Ecto neural progenitor cell (in vitro differentiated cells): ENCODE data around the gene PC.
"Not testable (repeated sequence)": the region's sequence is repeated elsewhere in the genome, so short reads cannot be mapped to it uniquely, and the experiment has no call there.

Source experiments
- DNase-seq: peaks from one replicate; pipeline ENCODE4 v3.0.0-alpha.2; 2018; ENCODE audit warnings: low spot score

The PC gene

DNA sequence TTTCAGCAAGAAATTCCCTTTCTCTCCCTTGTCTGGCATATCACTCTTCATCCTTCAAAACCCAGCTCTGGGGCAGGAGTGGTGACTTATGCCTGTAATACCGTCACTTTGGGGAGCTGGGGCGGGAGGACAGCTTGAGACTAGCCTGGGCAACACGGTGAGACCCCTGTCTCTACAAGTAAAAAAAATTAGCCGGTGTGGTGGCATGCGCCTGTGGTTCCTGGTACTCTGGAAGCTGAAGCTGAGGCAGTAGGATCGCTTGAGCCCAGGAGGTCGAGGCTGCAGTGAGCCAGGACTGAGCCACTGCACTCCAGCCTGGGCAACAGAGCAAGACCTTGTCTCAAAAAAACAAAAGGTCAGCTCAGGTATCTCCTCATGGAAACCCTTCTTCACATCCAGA, 116.3 kb downstream of the PC start:
- DNase-seq: no peak

GRCh38 chr11:66840317-66841091, 117.7 kb downstream of the PC start:
- no peak for DNase-seq

- DNase-seq: no peak
Observed at GRCh38 chr11:66835768-66836405, 122.3 kb downstream of the PC start.

DNA sequence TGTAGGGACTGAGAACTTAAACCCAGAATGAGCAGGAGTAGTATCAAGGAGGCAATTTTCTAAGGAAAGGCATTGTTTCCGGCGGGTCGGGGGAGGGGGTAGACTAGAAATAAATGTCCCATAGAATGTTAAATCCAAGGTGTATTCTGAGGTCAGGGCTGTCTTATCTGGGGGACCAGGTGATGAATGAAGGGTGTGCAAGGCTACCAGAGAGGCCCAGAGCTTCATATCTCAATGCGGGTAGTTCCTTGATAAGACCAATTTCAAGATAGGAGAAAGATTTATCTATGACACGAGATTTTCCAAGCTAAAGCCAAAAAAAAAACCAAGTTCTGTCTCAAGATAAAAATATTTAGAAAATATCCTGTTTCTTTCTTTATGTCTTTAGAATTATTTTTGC, 123.2 kb downstream of the PC start:
- no peak for DNase-seq

GRCh38 chr11:66834539-66834845, 123.7 kb downstream of the PC start:
- no peak for DNase-seq

- not testable (repeated sequence) for DNase-seq
Observed at GRCh38 chr11:66824573-66824972, 133.6 kb downstream of the PC start.

- no peak for DNase-seq
Observed at GRCh38 chr11:66823700-66824099, 134.5 kb downstream of the PC start.

DNA sequence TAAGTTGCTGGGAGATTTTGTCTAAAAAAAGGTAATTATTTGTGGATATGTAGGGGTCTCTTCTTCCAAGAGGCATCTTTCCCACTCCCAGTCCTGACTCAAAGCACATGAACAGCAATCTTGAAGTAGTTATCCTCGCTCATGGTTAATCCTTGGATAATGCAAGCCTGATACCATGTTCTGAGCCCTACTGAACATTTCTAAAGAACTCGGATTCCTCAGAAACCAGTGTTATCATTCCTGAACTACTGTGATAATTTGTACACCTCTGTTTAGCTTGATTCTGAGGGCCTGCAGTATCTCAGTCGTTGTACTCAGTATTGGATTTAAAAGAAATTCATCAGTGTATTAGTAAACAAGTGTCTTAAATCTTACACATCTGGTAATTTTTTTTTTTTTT, 137.3 kb downstream of the PC start:
- DNase-seq: no peak

GRCh38 chr11:66820381-66820780, 137.8 kb downstream of the PC start:
- no peak for DNase-seq

- no peak for DNase-seq
Observed at GRCh38 chr11:66818231-66818955, 139.8 kb downstream of the PC start.

GRCh38 chr11:66815646-66816045, 142.5 kb downstream of the PC start:
- no peak for DNase-seq

- no peak for DNase-seq
Observed at GRCh38 chr11:66814678-66815077, 143.5 kb downstream of the PC start.

DNA sequence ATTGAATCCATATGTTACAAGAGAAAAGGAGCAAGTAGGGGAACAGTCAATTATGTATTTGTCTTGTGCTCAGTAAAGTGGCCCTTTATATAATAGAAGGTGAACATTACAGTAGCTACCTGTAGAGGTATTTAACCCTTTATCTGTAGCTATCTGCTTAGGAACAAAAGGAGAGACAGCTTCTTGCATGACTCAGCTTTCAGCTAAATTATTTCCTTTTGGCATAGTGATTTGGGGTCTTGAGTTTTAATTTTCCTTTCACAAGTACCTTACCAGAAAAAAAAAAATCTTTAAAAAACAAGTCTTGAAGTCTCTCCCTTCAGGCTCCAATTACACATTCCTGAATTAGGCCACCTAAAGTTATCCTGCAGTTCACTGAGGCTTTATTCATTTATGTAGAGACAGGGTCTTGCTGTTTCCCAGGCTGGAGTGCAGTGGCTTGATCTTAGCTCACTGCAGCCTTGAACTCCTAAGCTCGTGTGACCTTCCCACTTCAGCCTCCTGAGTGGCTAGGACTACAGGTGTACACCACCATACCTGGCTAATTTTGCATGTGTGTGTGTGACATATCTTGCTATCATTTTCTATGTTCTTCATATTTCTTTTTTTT, 147.5 kb downstream of the PC start:
- DNase-seq: no peak

DNA sequence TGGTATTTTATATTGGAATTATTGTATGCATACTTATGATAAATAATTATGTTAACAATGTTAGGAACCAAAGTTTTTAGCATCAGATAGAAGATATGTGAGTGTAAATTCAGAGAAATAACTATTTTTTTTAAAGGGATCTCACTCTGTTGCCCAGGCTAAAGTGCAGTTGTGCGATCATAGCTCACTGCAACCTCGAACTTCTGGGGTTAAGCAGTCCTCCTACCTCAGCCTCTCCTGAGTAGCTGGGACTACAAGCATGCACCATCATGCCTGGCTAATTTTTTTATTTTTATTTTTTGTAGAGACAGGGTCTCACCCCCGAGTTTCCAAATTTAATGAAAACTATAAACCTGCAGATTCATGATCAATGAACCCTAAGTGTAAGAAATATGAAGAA, 148.6 kb downstream of the PC start:
- DNase-seq: no peak

GRCh38 chr11:66800720-66801428, 157.3 kb downstream of the PC start:
- no peak for DNase-seq

DNA sequence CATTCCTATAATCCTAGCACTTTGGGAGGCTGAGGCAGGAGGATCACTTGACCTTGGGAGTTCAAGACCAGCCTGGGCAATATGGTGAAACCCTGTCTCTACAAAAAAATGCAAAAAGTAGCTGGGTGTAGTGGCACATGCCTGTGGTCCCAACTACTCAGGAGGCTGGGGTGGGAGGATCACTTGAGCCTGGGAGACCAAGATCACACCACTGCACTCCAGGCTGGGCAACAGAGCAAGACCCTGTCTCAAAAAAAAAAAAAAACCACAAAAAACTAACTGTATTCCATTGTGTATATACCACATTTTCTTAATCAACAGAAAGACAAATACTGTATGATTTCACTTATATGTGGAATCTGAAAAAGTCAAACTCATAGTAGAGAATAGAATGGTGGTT, 158.4 kb downstream of the PC start:
- not testable (repeated sequence) for DNase-seq
